SU-DHL-6 (cell line): ENCODE data around the gene MAF.

Experiments
- H2AFZ ChIP-seq: fragments of 200-600 bp; sonication (generic); 2 replicates; pipeline ENCODE4 v1.6.1; 2014; ENCODE audit warnings: low read depth, mild to moderate bottlenecking, moderate library complexity, mixed read lengths, antibody characterized with exemption, low read length; ENCODE audit not compliant: severe bottlenecking
- H3F3A ChIP-seq: fragments of 200-600 bp; shearing (Covaris generic); 2 replicates; pipeline ENCODE4 v1.6.0; 2016; ENCODE audit warnings: antibody characterized with exemption, mild to moderate bottlenecking; ENCODE audit not compliant: insufficient read depth
- H3K27ac ChIP-seq: fragments of 200-600 bp; sonication (generic); 2 replicates; pipeline ENCODE4 v1.5.1; 2016; ENCODE audit warnings: low read depth, mild to moderate bottlenecking, low read length, moderate library complexity, mixed read lengths
- H3K27me3 ChIP-seq: fragments of 200-600 bp; sonication (generic), shearing (Covaris generic); 2 replicates; pipeline ENCODE4 v1.6.0; 2014; ENCODE audit warnings: mild to moderate bottlenecking, low read length
- H3K36me3 ChIP-seq: fragments of 200-600 bp; sonication (generic); 2 replicates; pipeline ENCODE4 v1.6.1; 2014; ENCODE audit warnings: mild to moderate bottlenecking, low read length, mixed read lengths
- H3K4me2 ChIP-seq: fragments of 300-600, 200-600 bp; shearing (Covaris generic), sonication (generic); 2 replicates; pipeline ENCODE4 v1.6.0; 2014; ENCODE audit warnings: low read length, low read depth, mild to moderate bottlenecking; ENCODE audit not compliant: poor library complexity, severe bottlenecking
- H3K4me3 ChIP-seq: fragments of 200-600 bp; sonication (generic); 2 replicates; pipeline ENCODE4 v1.5.1; 2014; ENCODE audit warnings: antibody characterized with exemption, low read length, mild to moderate bottlenecking, mixed read lengths; ENCODE audit not compliant: insufficient read depth, poor library complexity, severe bottlenecking
- H3K79me2 ChIP-seq: fragments of 200-600 bp; sonication (generic); 2 replicates; pipeline ENCODE4 v1.6.1; 2014; ENCODE audit warnings: mild to moderate bottlenecking, low read length, moderate library complexity; ENCODE audit not compliant: insufficient read depth
- H3K9ac ChIP-seq: fragments of 200-600 bp; sonication (generic); 2 replicates; pipeline ENCODE4 v1.7.0; 2014; ENCODE audit warnings: mild to moderate bottlenecking, low read length
- H3K9me2 ChIP-seq: fragments of 200-600 bp; sonication (generic); replicated peaks from 2 replicates; pipeline ENCODE4 v1.6.1; 2014; ENCODE audit warnings: low read length; ENCODE audit not compliant: insufficient read depth
- H3K9me3 ChIP-seq: fragments of 200-600 bp; sonication (generic); 2 replicates; pipeline ENCODE4 v1.6.1; 2014; ENCODE audit warnings: low read length, mixed read lengths; ENCODE audit not compliant: insufficient read depth
- H4K20me1 ChIP-seq: fragments of 200-600 bp; sonication (generic); 2 replicates; pipeline ENCODE4 v1.6.1; 2014; ENCODE audit warnings: low read depth, mild to moderate bottlenecking, antibody characterized with exemption, low read length, moderate library complexity, mixed read lengths
- CTCF ChIP-seq: fragments of 200-600 bp; sonication (generic); IDR thresholded peaks from one replicate; pipeline ENCODE4 v1.5.1; 2017; ENCODE audit warnings: antibody characterized with exemption, mild to moderate bottlenecking, low read length, moderate library complexity; ENCODE audit not compliant: insufficient read depth, poor library complexity, severe bottlenecking
- EZH2phosphoT487 ChIP-seq: fragments of 200-600 bp; sonication (generic), shearing (Covaris generic); conservative IDR thresholded peaks from 2 replicates; pipeline ENCODE4 v1.6.1; 2018; ENCODE audit warnings: mild to moderate bottlenecking, antibody characterized with exemption, low read length, moderate library complexity, mixed read lengths

The MAF gene

GRCh38 chr16:79623824-79624223 is 23.3 kb upstream of the MAF start:
- H3K79me2 ChIP-seq = no peaks in the 10 kb centered on the region
- no peak overlapping the region for H3K27ac ChIP-seq

GRCh38 chr16:79623062-79623461 is 22.5 kb upstream of the MAF start:
- Histone ChIP-seq H3K4me3 (no peak overlapping the region), H3K9me3 (no peaks in the 10 kb centered on the region), H3K9me2 (no peaks in the 10 kb centered on the region), H3K27ac (no peak overlapping the region), H3K36me3 (no peaks in the 10 kb centered on the region), H3K9ac (no peak overlapping the region), H3K79me2 (no peaks in the 10 kb centered on the region), H3F3A (no peaks in the 10 kb centered on the region), H3K27me3 (no peaks in the 10 kb centered on the region), H2AFZ (no peak overlapping the region), H4K20me1 (no peaks in the 10 kb centered on the region), H3K4me2 (no peak overlapping the region)
- TF ChIP-seq CTCF = no peak
- no peak for TF ChIP-seq EZH2phosphoT487

More at GRCh38 chr16:79623824-79624223, 23.3 kb upstream of the MAF start:
- H3F3A ChIP-seq = no peaks in the 10 kb centered on the region
- H3K36me3 ChIP-seq = no peaks in the 10 kb centered on the region
- H3K4me3 ChIP-seq = no peak overlapping the region
- H3K9me2 ChIP-seq = no peaks in the 10 kb centered on the region
- no peaks in the 10 kb centered on the region for H3K27me3 ChIP-seq
- H2AFZ ChIP-seq = no peak overlapping the region
- H3K9ac ChIP-seq = no peak overlapping the region
- no peaks in the 10 kb centered on the region for H4K20me1 ChIP-seq
- TF ChIP-seq EZH2phosphoT487 (no peak), CTCF (no peak)
- H3K9me3 ChIP-seq = no peaks in the 10 kb centered on the region
- H3K4me2 ChIP-seq = no peak overlapping the region

GRCh38 chr16:79621027-79621426 is 20.5 kb upstream of the MAF start:
- Histone ChIP-seq H3K9me3 (no peaks in the 10 kb centered on the region), H3K4me3 (no peak overlapping the region), H3F3A (no peaks in the 10 kb centered on the region), H3K36me3 (no peaks in the 10 kb centered on the region), H2AFZ (no peak overlapping the region), H4K20me1 (no peaks in the 10 kb centered on the region), H3K9ac (no peak overlapping the region), H3K9me2 (no peaks in the 10 kb centered on the region), H3K79me2 (no peaks in the 10 kb centered on the region), H3K27ac (no peak overlapping the region), H3K4me2 (no peak overlapping the region), H3K27me3 (no peaks in the 10 kb centered on the region)
- no peak for TF ChIP-seq CTCF
- no peak for TF ChIP-seq EZH2phosphoT487

- no peaks in the 10 kb centered on the region for H3K36me3 ChIP-seq
- no peak overlapping the region for H3K4me2 ChIP-seq
- H3K9ac ChIP-seq = no peak overlapping the region
- no peaks in the 10 kb centered on the region for H3K9me2 ChIP-seq
- H2AFZ ChIP-seq = no peak overlapping the region
- H3K27ac ChIP-seq = no peak overlapping the region
- H3K4me3 ChIP-seq = no peak overlapping the region
- TF ChIP-seq EZH2phosphoT487 (no peak), CTCF (no peak)
- no peaks in the 10 kb centered on the region for H3F3A ChIP-seq
- H3K27me3 ChIP-seq = no peaks in the 10 kb centered on the region
- H3K79me2 ChIP-seq = no peaks in the 10 kb centered on the region
- no peaks in the 10 kb centered on the region for H3K9me3 ChIP-seq
- H4K20me1 ChIP-seq = no peaks in the 10 kb centered on the region
Observed at GRCh38 chr16:79618692-79619050, 18.1 kb upstream of the MAF start.
